Stimulated activated CD4-positive, alpha-beta T cell treated with anti-CD3 and anti-CD28 coated beads, Interleukin-12 subunit alpha, Interleukin-12 subunit beta, amount 100 ng/mL, for 24 hours (primary cell): ENCODE data around the gene CUTA.
A peak's percentile ranks its signal among the peaks of the same experiment; 100 is the strongest.
"Not testable (repeated sequence)": the region's sequence is repeated elsewhere in the genome, so short reads cannot be mapped to it uniquely, and the experiment has no call there.

Source experiments
- DNase-seq, 2 experiments: peaks; one replicate each; pipeline ENCODE4 v3.0.0-alpha.2; 2020; ENCODE audit warnings: low read depth in 2 of 2

CUTA gene

DNA sequence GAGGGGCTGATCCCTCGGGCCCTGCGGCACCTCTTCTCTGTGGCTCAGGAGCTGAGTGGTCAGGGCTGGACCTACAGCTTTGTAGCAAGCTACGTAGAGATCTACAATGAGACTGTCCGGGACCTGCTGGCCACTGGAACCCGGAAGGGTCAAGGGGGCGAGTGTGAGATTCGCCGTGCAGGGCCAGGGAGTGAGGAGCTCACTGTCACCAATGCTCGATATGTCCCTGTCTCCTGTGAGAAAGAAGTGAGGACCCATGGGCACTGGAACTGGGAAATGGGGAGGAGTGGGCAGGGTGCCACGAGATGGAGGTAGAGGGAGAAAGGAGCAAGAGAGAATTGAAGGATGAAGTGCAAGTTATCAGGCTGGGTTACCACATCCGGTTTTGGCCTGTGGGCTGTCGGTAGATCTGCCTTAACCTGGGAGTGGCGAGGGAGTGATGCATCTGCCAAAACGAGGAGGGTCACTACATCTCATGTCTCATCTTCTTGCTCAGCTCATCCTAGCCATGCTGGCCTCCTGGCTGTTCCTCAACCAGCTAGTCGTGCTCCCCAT, 12.4 kb downstream of the CUTA start:
- no peak for DNase-seq

DNA sequence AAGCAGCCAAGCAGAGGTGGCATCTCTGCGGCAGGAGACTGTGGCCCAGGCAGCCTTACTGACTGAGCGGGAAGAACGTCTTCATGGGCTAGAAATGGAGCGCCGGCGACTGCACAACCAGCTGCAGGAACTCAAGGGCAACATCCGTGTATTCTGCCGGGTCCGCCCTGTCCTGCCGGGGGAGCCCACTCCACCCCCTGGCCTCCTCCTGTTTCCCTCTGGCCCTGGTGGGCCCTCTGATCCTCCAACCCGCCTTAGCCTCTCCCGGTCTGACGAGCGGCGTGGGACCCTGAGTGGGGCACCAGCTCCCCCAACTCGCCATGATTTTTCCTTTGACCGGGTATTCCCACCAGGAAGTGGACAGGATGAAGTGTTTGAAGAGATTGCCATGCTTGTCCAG, 13.0 kb downstream of the CUTA start:
- DNase-seq: no peak

DNA sequence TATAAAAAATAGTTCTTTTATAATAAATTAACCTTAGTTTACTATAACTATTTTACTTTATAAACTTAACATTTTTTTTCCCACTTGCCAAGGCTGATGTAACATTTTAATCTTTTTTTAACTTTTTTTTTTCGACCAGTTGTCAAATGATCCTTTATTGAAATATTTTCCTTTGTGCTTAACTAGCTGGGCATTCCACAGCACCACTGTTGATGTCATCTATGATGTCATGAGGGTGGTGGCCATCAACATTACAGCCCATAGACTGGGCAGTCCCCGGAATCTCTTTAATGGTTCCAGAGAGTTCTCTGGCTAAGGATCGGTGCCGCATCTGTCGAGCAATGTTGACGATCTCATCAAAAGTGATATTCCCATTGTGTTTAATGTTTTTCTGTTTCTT, 18.0 kb downstream of the CUTA start:
- not testable (repeated sequence) for DNase-seq

DNA sequence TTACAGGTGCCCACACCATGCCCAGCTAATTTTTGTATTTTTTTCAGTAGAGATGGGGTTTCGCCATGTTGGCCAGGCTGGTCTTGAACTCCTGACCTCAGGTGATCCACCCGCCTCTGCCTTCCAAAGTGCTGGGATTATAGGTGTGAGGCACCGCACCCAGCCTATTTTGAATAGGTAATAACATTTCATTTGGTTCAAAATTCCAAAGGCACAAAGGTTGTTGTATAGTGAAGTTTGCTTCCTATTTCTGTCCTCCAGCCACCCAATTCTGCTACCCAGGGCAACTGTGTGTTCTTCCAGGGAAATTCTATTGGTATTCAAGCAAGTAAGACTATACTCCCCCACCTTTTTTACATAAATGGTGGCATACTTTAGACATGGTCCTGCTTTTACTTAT, 19.3 kb downstream of the CUTA start:
- DNase-seq: not testable (repeated sequence)

DNA sequence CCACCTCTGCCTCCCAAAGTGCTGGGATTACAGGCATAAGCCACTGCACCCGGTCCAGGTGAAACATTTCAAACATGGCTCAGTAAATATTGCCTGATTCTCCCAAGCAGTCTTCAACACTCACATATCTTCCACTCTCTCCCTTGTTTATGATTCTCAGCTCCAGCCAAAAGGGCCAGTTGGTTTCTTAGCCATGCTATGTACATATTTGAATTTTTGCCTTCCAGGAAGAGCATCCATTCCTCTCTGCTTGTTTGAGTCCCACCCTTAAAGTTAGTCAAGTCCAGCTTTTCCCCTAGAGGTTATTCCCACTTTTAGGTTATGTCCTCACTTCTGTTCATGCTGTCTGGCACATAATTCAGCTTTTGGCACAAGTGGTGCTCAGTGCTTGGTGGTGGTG, 20.4 kb downstream of the CUTA start:
- DNase-seq: no peak

DNA sequence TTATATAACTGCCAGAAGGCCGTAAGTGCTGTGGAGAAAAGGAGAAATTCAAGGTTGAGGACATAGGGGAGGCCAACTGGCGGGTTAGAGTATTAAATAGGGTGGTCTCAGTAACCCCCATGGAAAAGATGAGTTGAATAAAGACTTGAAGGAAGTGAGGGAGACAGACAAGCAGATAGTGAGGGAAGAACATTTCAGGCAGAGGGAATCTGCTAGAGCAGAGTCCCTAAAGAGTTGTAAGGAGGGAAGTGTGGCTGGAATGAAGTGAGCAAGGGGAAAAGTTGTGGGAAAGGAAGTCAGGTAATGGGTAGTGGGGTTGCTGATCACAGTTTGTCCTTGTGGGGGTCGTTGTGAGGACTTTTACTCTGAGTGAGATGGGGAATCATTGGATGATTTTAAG, 24.9 kb downstream of the CUTA start:
- DNase-seq: no peak

DNA sequence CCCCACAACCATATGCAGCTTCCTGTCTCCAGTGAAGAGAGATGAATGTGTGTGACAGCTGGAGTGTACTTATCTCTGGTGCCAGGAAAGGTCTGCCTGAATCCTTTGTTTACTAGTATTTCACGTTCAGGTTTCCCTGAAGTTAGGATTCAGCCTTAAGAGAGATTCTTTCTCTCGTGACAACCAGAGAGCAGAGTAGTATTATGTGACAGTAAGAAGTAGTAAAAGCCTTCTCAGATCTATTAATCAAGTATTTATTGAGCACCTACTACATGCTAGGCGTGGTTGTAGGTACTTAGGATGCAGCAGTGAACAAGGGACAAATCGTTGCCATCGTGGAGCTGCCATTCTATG, 25.3 kb downstream of the CUTA start:
- DNase-seq: no peak

DNA sequence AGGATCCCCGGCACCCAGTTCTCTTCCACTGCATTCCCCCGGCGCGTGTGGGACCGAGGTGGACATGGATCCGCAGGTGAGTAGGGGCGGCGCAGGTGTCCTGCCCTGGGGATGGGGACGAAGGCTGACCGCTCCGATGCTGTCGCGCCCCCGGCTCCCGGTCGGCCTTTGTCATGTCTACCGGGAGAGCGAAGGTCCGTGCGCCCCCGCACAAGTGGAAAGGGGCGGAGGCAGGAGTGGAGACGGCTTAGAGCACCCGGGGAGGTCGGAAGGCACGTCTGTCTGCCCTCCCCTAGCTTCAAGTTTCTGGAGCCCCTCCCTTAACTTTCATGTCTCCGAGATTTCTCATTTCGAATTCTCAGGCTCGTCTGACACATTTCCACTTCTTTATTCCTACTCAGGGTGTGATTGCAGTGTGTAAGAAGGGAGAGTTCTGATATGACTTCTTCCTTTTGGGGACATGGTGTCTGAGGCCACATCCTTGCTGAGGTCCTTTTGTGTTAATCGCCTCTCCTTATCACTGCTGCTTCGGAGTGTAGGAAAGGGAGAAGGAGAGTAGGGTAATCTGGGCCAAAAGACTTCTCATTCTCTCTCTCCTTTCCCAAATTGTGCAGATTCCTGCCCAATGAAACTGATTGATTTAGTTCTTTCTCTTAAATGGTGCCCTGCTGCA, 25.8 kb downstream of the CUTA start:
- DNase-seq: peak in 1 of 2 experiments; percentile 49

DNA sequence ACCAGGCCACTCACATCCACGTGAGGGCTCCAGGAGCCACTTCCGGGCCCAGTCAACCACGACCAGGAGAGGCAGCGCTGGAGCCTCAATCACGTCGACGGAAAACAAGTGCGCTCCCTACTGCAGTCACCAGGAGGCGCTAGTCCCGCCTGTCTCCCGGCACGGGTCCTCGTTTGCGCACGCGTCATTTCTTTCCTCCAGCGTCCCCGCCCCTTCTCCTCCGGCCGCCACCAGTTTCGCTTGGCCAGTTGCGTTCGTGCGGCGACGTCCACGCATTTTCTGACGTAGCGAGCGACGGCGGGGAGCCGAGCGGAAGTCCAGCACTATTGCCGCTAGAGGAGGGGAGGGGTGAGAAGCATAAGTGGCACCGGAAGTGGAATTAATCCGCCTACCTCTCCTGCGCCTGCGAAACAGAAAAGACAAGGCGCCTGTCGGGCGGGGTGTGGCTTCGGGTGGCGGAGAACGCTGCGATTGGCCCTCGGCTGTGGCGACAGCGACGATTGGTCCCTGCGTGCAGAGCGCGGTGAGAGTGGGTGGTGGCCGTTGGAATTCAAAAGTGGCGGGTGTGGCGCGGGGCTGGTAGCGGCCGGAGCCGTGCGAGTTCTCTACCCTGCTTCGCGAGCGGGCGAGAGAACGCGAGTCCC, 26.5 kb downstream of the CUTA start, which contains the start of gene KIFC1:
Gene KIFC1, plus strand, starts transcription at position 546 of the 644 bp plus-strand sequence. CDS start 163 bp downstream, outside the sequence.
- DNase-seq: peak; percentile 99

DNA sequence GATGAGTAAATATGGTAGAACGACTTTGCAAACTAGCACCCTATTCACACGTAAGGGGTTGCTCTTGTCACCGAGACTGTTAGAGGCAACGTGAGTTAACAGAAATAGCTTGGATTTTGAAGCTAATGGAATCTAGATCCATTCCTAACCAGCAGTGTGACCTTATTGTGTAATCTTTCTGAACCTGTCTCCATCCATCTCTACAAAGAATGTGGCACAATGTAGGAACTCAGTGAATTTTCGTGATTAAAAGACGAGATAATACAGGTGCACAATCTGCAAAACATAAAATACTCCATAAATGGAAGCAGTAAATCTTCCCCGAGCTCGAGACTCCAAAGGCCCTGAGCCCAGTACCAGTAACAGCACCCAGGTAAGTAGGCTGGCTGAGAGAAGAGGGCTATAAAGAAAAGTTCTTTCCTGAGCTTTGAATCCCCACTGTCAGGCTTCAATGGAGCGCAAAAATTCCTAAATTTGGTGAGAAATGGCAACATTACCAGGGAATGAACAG, 27.1 kb downstream of the CUTA start:
- no peak for DNase-seq

DNA sequence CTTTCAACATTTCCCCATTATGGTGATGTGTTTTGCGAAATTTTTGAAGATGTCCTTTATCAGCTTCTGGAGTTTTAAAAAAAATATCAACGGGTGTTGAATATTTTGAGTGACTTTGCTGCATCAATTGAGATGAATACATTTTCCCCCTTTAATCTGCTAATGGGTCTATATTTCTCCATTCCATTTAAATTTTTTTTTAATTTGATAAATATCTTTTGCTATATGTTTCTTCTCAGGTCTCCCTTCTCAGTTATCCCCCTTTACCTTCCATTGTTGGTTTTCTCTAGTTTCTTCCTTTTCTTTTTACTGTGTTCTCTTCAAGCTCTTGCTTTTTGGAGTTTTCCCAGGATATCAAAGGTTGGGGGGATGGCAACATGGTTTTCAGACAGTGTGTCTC, 27.7 kb downstream of the CUTA start:
- DNase-seq: no peak

DNA sequence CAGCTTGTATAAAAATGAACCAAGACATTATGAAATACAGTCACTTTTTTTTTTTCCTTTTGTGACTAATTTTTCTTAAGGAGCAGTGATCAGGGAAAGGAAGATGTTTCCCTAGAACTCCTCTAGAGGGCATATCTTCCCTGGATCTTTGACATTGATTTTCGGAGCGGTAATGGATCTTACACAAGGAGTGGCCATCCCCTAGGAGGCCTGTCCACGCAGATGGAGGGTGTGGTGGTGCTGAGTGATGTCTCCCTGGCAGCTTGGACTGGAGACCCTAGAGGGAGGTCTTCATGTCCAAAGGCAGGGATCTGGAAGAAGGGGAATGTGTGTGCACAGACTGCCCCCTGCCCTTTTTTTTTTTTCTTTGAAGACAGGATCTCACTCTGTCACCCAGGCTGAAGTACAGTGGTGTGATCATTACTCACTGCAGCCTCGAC, 33.3 kb downstream of the CUTA start:
- DNase-seq: no peak

DNA sequence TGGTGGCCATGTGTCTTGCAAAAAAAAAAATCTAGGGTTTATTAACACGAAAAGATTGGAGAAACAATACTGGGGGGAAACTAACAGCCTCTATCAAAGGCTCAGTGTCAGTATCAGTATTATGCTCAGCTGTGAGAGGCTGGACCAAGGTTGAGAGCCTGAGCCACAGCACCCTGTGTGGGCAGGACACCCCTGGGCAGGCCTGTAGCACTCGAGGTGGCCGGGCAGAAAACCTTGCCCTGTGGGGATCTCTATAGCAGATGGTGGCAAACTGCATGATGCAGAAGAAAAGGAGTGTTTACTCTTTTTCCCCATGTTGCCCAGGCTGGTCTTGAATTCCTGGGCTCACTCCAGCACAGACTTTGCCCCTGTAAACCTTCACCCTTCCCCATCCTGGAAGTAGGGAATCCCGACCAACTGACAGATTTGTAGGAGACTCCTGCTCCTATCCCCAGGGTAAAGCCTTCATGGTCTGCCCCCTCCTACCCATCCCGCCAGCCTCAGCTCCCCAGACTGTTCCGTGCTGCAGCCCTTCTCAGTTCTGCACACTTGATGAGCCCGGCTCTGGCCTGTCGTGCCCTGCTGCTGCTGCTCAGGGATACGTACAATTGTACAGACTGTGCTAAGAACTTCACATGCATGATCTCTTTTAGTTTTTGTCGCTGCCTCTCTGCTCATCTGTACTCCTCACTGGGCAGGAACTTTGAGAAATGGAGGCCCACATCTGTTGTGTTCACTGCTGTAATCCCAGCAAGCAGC, 34.3 kb downstream of the CUTA start:
- no peak for DNase-seq

DNA sequence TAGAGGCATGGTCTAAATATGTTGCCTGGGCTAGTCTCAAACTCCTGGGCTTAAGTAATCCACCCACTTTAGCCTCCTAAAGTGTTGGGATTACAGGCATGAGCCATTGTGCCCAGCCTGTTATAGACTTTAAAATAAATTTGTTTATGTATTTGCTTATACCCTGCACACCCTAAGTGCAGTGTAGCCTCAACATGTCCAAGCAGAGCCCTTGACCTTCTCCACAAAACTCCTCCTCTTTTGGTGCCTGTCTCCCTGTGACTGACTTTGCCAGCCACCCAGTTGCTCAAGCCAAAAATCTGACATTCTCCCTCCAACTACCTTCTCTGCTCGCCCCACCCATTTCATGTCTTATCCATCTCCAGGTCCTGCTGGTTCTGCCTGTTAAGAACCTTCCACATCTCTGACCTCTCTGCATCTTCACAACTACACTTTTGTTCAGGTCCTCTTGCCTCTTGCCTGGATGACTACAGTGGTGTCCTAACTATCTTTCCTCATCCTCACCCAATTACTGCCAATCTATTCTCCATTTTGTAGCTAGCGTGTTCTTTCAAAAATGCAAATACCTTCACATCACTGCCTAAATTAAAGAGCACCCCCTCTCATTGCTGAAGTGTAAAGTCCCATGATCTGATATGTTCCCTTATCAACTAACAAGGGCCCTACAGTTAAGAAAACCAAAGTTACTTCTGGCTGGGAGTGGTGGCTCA, 37.5 kb downstream of the CUTA start:
- DNase-seq: no peak

DNA sequence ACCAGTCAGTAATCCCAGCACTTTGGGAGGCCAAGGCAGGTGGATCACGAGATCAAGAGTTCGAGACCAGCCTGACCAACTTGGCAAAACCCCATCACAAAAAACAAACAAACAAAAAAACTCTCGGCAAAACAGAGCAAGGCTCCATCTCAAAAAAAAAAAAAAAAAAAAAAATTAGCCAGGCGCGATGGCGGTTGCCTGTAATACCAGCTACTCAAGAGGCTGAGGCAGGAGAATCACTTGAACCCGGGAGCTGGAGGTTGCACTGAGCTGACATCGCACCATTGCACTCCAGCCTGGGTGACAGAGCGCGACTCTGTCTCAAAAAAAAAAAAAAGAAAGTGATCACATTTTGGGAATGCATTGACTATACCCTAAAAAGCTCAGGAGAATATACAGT, 38.7 kb downstream of the CUTA start:
- DNase-seq: not testable (repeated sequence)

DNA sequence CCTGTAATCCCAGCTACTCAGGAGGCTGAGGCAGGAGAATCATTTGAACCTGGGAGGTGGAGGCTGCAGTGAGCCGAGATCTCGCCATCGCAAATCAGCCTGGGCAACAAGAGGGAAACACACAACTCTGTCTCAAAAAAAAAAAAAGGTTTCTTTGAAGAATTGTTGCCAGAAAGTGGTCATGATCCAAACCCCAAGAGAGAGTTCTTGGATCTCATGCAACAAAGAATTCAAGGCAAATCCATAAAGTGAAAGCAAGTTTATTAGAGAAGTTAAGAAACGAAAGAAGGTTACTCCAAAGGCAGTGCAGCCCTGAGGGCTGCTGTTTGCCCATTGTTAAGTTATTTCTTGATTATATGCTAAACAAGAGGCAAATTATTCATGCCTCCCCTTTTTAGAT, 40.7 kb downstream of the CUTA start:
- DNase-seq: no peak

DNA sequence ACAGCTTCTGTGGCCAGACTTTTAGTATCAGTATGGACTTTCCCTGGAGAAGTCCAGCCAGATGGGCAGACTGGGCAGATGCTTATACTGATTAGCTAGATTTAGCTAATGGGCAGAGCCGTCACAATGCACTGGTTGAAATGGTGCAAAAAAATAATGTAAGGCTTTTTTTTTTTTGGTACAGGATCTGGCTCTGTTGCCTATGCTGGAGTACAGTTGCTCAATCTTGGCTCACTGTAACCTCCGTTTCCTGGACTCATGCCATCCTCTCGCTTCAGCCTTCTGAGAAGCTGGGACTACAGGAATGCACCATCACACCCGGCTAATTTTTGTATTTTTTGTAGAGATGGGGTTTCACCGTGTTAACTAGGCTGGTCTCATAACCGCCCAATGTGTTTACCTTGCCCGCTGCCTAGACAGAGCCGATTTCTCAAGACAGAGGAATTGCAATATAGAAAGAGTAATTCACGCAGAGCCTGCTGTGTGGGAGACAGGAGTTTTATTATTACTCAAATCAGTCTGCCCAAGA, 42.7 kb downstream of the CUTA start:
- DNase-seq: no peak

DNA sequence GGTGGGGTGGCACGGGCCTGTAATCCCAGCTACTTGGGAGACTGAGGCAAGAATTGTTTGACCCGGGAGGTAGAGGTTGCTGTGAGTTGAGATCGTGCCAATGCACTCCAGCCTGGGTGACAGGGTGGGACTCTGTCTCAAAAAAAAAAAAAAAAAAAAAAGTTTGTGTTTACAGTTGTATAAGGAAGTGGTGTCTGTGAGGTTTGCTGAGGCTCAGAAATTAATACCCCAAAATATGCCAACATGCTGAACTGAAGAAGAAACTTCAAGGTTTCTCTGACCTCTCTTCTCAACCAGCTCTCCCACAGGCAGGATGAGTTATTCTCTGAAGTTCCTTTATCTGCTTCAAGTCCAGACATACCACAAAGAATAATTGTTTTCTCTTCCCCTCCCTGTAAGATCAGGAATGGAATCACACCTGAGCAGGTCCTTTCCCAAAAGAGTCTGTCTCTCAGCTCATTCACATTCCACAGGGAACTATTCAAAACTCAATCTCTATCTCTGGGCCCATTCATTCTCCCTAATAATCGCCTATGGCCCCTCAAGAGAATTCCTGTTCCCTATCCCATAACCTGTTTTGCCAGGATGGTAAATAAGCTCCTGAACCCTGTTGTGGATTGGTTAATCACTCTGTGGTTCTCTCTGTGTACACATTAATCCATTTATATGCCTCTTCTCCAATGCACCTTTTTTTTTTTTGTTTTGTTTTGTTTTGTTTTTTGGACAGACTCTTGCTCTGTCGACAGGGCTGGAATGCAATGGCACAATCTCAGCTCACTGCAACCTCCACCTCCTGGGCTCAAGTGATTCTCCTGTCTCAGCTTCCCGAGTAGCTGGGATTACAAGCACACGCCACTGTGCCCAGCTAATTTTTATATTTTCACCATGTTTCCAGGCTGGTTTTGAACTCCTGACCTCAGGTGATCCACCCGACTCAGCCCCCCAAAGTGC, 43.7 kb downstream of the CUTA start:
- DNase-seq: no peak

DNA sequence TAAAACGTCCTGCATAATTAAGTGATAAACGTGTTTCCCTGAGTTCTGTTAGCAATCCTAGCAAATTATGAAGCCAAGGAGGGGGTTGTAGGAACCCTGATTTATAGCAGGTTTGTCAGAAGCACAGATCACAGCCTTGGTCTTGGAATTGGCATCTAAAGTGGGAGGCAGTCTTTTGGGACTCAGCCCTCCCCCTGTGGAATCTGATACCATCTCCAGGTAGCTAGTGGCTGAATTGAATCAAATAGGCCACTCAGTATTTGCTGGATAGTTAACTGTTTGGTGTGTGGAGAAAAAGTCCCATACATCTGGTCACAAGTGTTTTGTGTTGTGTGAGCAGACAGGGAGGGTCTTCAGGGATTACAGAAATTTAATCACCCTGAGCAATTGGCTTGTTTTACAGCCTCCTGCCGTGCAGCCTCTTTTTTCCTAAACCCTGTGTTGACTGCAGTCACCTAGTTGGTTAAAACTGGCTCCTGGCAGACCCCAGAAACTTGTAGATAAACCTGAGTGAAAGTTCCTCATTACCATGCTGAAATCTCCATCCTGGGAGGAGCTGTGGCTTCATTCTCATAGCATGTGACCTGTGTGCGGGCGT, 45.3 kb downstream of the CUTA start:
- no peak for DNase-seq

DNA sequence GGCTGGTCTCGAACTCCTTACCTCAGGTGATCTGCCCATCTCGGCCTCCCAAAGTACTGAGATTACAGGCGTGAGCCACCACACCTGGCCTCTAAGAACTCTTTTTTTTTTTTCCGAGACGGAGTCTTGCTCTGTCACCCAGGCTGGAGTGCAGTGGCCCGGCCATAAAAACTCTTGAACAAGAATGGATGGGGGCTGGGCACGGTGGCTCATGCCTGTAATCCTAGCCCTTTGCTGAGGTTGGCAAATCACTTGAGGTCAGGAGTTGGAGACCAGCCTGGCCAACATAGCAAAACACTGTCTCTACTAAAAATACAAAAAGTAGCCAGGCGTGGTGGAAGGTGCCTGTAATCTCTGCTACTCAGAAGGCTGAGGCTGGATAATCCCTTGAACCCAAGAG, 46.0 kb downstream of the CUTA start:
- not testable (repeated sequence) for DNase-seq
